Right renal pelvis (tissue), 4 donors: ENCODE data around the gene WDR7. TPM values are rescaled to one million over a fixed set of nuclear protein-coding genes. Genes with fewer than 3 reads are reported as not detected.

ENCODE experiments used
- polyA plus RNA-seq, 4 donors: library from polyadenylated mRNA; unstranded; fragments of 120-200 nt; gene quantifications; one replicate each; pipeline ENCODE4 v1.2.1, GENCODE V29; 2013; ENCODE audit not compliant: insufficient read length in 4 of 4

Gene WDR7
- polyA plus RNA-seq, 4 donors, result 11.7 to 16.1 (median 12.4) TPM

Other genes starting within 250 kb of the WDR7 start
- gene TXNL1, start 12.8 kb upstream of the WDR7 start, polyA plus RNA-seq, result 100 to 1,000 TPM; 104 to 123 (median 121) TPM